Coronary artery (tissue), 2 donors: ENCODE results near the gene EYA2.

Experiments
- DNase-seq: peaks from one replicate; pipeline ENCODE4 v3.0.0-alpha.2; 2017; ENCODE audit warnings: low spot score
- H3K27ac ChIP-seq, 2 donors: fragments of 200-600 bp; sonication (generic); one replicate each; pipeline ENCODE4 v1.5.1; 2016 to 2019
- H3K4me3 ChIP-seq: fragments of 200-600 bp; sonication (generic); 2 replicates; pipeline ENCODE4 v1.5.1; 2016; ENCODE audit warnings: mild to moderate bottlenecking, moderate library complexity
- CTCF ChIP-seq: fragments of 200-600 bp; sonication (generic); IDR thresholded peaks from one replicate; pipeline ENCODE4 v1.5.1; 2019; ENCODE audit warnings: antibody characterized with exemption

The EYA2 gene

GRCh38 chr20:46852313-46852712 is 42.3 kb upstream of the EYA2 start:
- Histone ChIP-seq H3K27ac (no peak overlapping the region), H3K4me3 (no peak overlapping the region)
- DNase-seq = no peak
- no peak for TF ChIP-seq CTCF

- no peak for DNase-seq
- H3K27ac ChIP-seq = no peak overlapping the region
- H3K4me3 ChIP-seq = no peak overlapping the region
- no peak for TF ChIP-seq CTCF
Observed at GRCh38 chr20:46853926-46854325, 40.7 kb upstream of the EYA2 start.

GRCh38 chr20:46857061-46857831 is 37.4 kb upstream of the EYA2 start:
- no peak for TF ChIP-seq CTCF
- DNase-seq = no peak
- Histone ChIP-seq H3K27ac (no peak overlapping the region), H3K4me3 (no peak overlapping the region)

GRCh38 chr20:46865824-46866223 is 28.8 kb upstream of the EYA2 start:
- Histone ChIP-seq H3K27ac (no peak overlapping the region), H3K4me3 (no peak overlapping the region)
- DNase-seq = no peak
- no peak for TF ChIP-seq CTCF

- no peak for TF ChIP-seq CTCF
- DNase-seq = no peak
- H3K4me3 ChIP-seq = no peak overlapping the region
- no peak overlapping the region for H3K27ac ChIP-seq
Observed at GRCh38 chr20:46870041-46870440, 24.6 kb upstream of the EYA2 start.

GRCh38 chr20:46872328-46873211 is 22.1 kb upstream of the EYA2 start:
- no peak for TF ChIP-seq CTCF
- peak; percentile 36 for DNase-seq
- H3K4me3 ChIP-seq = peak overlapping the region; percentile 15
- H3K27ac ChIP-seq = no peak overlapping the region

- H3K4me3 ChIP-seq = no peak overlapping the region
- H3K27ac ChIP-seq = no peak overlapping the region
- no peak for TF ChIP-seq CTCF
- no peak for DNase-seq
Observed at GRCh38 chr20:46875059-46875458, 19.6 kb upstream of the EYA2 start.
